ENCODE results near the gene IFT52. TPM values are rescaled to one million over a fixed set of nuclear protein-coding genes. Genes with fewer than 3 reads are reported as not detected.
"Not testable (repeated sequence)": the region's sequence is repeated elsewhere in the genome, so short reads cannot be mapped to it uniquely, and the experiment has no call there.

The IFT52 gene
- total and polyA plus RNA-seq, 2 donors, result 22.3 to 34.8 TPM

DNA sequence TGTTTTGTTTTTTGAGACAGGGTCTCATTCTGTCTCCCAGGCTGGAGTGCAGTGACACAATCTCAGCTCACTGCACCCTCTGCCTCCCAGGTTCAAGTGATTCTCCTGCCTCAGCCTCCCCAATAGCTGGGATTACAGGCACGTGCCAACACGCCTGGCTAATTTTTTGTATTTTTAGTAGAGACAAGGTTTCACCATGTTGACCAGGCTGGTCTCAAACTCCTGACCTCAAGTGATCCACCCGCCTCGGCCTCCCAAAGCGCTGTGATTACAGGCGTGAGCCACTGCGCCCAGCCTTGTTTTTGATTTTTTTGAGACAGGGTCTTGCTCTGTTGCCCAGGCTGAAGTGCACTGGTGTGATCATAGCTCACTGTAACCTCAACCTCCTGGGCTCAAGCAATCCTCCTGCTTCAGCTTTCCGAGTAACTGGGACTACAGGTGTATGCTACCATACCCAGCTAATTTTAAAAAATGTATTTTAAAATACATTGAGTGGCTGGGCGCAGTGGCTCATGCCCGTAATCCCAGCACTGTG, 61.0 kb downstream of the IFT52 start:
- WGBS, result 97% methylated on average over 10 of the region's 10 CpGs
- H3K9me3 ChIP-seq (ENCODE audit: control insufficient read depth in 2 of 2, insufficient read depth in 1 of 2, low read length in 1 of 2); DNase-seq (ENCODE audit: low read depth in 6 of 9, low spot score in 9 of 9); H3K36me3 ChIP-seq (ENCODE audit: control insufficient read depth in 2 of 2, insufficient read depth in 2 of 2, low read length in 1 of 2); H3K27me3 ChIP-seq (ENCODE audit: control insufficient read depth in 2 of 2, insufficient read depth in 1 of 2, low read length in 1 of 2); H3K4me3 ChIP-seq (ENCODE audit: low read length in 2 of 2); H3K4me1 ChIP-seq (ENCODE audit: control insufficient read depth in 2 of 2, insufficient read depth in 2 of 2, low read length in 2 of 2); H3K27ac ChIP-seq (ENCODE audit: low read depth in 1 of 2, low read length in 1 of 2): not testable (repeated sequence)

DNA sequence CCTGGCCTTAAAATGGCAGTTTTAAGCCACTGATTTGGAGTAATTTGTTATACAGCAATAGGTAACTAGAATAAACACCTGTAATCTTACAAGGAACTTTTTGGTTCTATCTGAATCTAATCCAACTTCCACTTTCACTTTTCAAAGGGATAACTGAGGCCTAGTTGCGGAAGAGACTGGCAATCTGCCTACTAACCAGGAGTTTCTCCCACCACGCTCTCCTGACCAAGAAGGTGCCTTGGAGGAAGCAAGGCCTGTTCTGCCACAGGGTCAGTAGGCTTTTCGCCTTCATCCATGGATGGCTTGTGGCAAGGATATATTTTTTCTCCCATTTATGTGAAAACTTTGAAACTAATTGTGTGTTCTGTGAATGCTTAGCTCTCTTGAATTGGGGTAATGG, 63.2 kb downstream of the IFT52 start:
- no peak overlapping the region for H3K27ac ChIP-seq (ENCODE audit: low read depth in 1 of 2, low read length in 1 of 2)
- DNase-seq (ENCODE audit: low read depth in 6 of 9, low spot score in 9 of 9), result no peak

DNA sequence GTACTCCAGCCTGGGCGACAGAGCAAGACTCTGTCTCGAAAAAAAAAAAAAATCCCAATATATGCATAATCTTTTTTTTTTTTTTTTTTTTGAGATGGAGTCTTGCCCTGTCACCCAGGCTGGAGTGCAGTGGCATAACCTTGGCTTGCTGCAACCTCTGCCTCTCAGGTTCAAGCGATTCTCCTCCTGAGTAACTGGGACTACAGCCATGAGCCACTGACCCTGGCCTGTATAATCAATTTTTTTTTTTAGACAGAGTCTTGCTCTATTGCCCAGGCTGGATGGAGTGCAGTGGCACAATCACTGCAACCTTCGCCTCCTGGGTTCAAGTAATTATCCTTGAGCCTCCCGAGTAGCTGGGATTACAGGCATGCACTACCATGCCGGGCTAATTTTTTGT, 64.4 kb downstream of the IFT52 start:
- H3K4me3 ChIP-seq (ENCODE audit: low read length in 2 of 2); H3K9me3 ChIP-seq (ENCODE audit: control insufficient read depth in 2 of 2, insufficient read depth in 1 of 2, low read length in 1 of 2); DNase-seq (ENCODE audit: low read depth in 6 of 9, low spot score in 9 of 9); H3K36me3 ChIP-seq (ENCODE audit: control insufficient read depth in 2 of 2, insufficient read depth in 2 of 2, low read length in 1 of 2); H3K4me1 ChIP-seq (ENCODE audit: control insufficient read depth in 2 of 2, insufficient read depth in 2 of 2, low read length in 2 of 2); H3K27ac ChIP-seq (ENCODE audit: low read depth in 1 of 2, low read length in 1 of 2); H3K27me3 ChIP-seq (ENCODE audit: control insufficient read depth in 2 of 2, insufficient read depth in 1 of 2, low read length in 1 of 2): not testable (repeated sequence)
- 90% methylated on average over 6 of the region's 6 CpGs for WGBS

More for the DNA sequence above, 63.2 kb downstream of the IFT52 start:
- Histone ChIP-seq H3K36me3 (ENCODE audit: control insufficient read depth in 2 of 2, insufficient read depth in 2 of 2, low read length in 1 of 2) (no peaks in the 10 kb centered on the region), H3K27me3 (ENCODE audit: control insufficient read depth in 2 of 2, insufficient read depth in 1 of 2, low read length in 1 of 2) (no peaks in the 10 kb centered on the region), H3K9me3 (ENCODE audit: control insufficient read depth in 2 of 2, insufficient read depth in 1 of 2, low read length in 1 of 2) (no peaks in the 10 kb centered on the region), H3K4me3 (ENCODE audit: low read length in 2 of 2) (no peak overlapping the region), H3K4me1 (ENCODE audit: control insufficient read depth in 2 of 2, insufficient read depth in 2 of 2, low read length in 2 of 2) (peaks cover 6% of the 10 kb centered on the region in 2 donors)
- WGBS, result 96% methylated on average over 3 of the region's 3 CpGs

DNA sequence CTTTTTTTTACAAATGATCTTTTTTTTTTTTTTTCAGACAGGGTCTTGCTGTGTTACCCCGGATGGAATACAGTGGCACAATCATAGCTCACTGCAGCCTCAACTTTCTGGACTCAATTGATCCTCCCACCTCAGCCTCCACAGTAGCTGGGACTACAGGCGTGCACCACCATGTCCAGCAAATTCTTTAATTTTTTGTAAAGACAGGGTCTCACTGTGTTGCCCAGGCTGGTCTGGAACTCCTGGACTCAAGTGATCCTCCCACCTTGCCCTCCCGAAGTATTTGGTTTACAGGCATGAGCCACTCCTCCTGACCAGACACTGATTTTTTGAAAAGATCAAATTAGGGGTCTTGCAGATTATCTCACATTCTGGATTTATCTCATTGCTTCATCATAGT, 65.2 kb downstream of the IFT52 start:
- DNase-seq (ENCODE audit: low read depth in 6 of 9, low spot score in 9 of 9), result no peak
- Histone ChIP-seq H3K27ac (ENCODE audit: low read depth in 1 of 2, low read length in 1 of 2) (no peak overlapping the region), H3K36me3 (ENCODE audit: control insufficient read depth in 2 of 2, insufficient read depth in 2 of 2, low read length in 1 of 2) (no peaks in the 10 kb centered on the region), H3K9me3 (ENCODE audit: control insufficient read depth in 2 of 2, insufficient read depth in 1 of 2, low read length in 1 of 2) (no peaks in the 10 kb centered on the region), H3K4me3 (ENCODE audit: low read length in 2 of 2) (no peak overlapping the region), H3K27me3 (ENCODE audit: control insufficient read depth in 2 of 2, insufficient read depth in 1 of 2, low read length in 1 of 2) (no peaks in the 10 kb centered on the region), H3K4me1 (ENCODE audit: control insufficient read depth in 2 of 2, insufficient read depth in 2 of 2, low read length in 2 of 2) (peaks cover 6% of the 10 kb centered on the region in 2 donors)
- 90% methylated on average over 3 of the region's 3 CpGs for WGBS

DNA sequence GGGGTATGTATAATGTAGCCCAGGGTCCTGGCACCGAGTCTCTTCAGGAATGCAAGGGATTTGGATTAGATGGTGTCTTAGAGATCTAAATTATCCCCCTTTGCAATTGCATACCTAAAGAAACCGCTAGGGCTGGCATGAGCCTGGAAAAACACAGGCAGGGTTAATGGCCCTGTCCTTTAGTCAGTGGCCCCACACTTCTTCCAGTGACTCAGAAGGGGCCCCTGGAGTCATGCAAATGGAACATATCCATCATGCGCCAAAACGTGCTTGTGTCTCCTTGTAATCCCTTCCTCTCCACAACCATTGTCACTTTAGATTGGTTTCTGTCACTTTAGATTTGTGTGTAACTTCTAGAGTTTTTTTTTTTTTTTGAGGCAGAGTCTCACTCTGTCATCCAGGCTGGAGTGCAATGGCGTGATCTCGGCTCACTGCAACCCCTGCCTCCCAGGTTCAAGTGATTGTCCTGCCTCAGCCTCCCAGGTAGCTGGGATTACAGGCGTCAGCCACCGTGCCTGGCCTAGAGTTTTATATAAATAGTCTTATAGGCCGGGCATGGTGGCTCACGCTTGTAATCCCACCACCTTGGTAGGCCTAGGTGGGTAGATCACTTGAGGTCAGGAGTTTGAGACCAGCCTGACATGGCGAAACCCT, 67.5 kb downstream of the IFT52 start:
- H3K9me3 ChIP-seq (ENCODE audit: control insufficient read depth in 2 of 2, insufficient read depth in 1 of 2, low read length in 1 of 2), result no peaks in the 10 kb centered on the region
- DNase-seq (ENCODE audit: low read depth in 6 of 9, low spot score in 9 of 9), result no peak
- H3K4me1 ChIP-seq (ENCODE audit: control insufficient read depth in 2 of 2, insufficient read depth in 2 of 2, low read length in 2 of 2), result peaks cover 6% of the 10 kb centered on the region in 2 donors
- H3K4me3 ChIP-seq (ENCODE audit: low read length in 2 of 2), result peak overlapping the region; percentile 61 to 91
- peak overlapping the region; percentile 67 to 83 for H3K27ac ChIP-seq (ENCODE audit: low read depth in 1 of 2, low read length in 1 of 2)
- no peaks in the 10 kb centered on the region for H3K27me3 ChIP-seq (ENCODE audit: control insufficient read depth in 2 of 2, insufficient read depth in 1 of 2, low read length in 1 of 2)
- H3K36me3 ChIP-seq (ENCODE audit: control insufficient read depth in 2 of 2, insufficient read depth in 2 of 2, low read length in 1 of 2), result no peaks in the 10 kb centered on the region
- 81% methylated on average over 11 of the region's 11 CpGs for WGBS

DNA sequence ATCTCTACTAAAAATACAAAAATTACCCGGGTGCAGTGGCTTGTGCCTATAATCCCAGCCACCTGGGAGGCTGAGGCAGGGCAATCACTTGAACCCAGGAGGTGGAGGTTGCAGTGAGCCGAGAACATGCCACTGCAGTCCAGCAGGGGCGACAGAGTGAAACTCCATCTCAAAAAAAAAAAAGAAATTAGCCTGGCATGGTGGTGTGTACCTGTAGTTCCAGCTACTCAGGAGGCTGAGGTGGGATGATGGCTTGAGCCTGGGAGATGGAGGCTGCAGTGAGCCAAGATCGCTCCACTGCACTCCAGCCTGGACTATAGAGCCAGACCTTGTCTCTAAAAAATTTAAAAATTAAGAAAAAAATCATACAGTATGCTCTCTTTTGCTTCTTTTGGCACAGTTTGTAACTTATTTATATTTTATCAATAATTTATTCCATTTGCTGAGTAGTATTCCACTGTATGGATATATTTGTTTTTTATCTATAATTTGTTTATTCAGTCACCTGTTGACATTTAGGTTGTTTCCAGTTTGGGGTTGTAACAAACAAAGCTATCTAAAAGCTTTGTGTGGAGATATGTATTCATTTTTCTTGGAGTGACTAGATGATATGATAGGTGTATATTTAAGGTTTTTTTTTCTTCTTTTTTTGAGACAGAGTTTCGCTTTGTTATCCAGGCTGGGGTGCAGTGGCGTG, 68.1 kb downstream of the IFT52 start:
- H3K36me3 ChIP-seq (ENCODE audit: control insufficient read depth in 2 of 2, insufficient read depth in 2 of 2, low read length in 1 of 2), result no peaks in the 10 kb centered on the region
- H3K4me3 ChIP-seq (ENCODE audit: low read length in 2 of 2), result no peak overlapping the region
- no peaks in the 10 kb centered on the region for H3K9me3 ChIP-seq (ENCODE audit: control insufficient read depth in 2 of 2, insufficient read depth in 1 of 2, low read length in 1 of 2)
- 94% methylated on average over 6 of the region's 6 CpGs for WGBS
- peaks cover 6% of the 10 kb centered on the region in 2 donors for H3K4me1 ChIP-seq (ENCODE audit: control insufficient read depth in 2 of 2, insufficient read depth in 2 of 2, low read length in 2 of 2)
- no peak for DNase-seq (ENCODE audit: low read depth in 6 of 9, low spot score in 9 of 9)
- H3K27me3 ChIP-seq (ENCODE audit: control insufficient read depth in 2 of 2, insufficient read depth in 1 of 2, low read length in 1 of 2), result no peaks in the 10 kb centered on the region
- no peak overlapping the region for H3K27ac ChIP-seq (ENCODE audit: low read depth in 1 of 2, low read length in 1 of 2)

DNA sequence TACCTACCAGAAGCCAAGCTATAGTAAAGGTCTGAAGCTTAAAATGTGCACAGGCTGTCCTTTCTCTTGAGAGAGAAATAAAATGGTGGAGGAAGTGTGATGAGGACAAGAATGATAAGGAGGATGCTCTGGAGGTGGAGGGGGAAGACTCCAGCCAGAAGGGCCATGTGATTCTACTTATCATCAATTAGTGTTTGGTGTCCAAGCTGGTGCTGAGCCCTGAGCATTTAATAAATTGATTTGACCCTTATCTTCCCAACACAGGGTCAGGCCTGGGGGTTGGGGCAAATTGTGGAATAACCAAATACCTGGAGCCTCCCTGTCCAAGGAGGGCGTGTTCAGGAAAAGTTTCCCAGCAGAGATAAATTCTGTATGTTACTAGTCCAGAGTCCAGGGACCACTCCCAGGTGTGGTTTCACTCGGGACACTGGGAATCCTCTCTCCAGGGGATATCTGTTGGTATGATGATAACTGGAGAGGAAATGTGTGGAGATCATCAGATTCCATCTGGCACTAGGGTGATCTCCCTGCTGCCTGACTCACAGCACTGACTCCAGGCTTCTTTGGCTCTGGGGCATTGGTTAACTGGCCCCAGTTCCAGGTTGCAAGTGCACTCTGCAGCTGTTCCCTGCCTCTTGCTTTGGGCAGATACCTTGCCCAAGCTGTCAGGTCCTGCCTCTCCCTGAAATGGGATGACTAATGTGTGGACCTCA, 72.4 kb downstream of the IFT52 start:
- 81% methylated on average over 2 of the region's 2 CpGs for WGBS
- Histone ChIP-seq H3K27me3 (ENCODE audit: control insufficient read depth in 2 of 2, insufficient read depth in 1 of 2, low read length in 1 of 2) (peaks cover 9 to 28% of the 10 kb centered on the region in 2 donors), H3K4me1 (ENCODE audit: control insufficient read depth in 2 of 2, insufficient read depth in 2 of 2, low read length in 2 of 2) (peaks cover 10 to 11% of the 10 kb centered on the region in 2 donors), H3K9me3 (ENCODE audit: control insufficient read depth in 2 of 2, insufficient read depth in 1 of 2, low read length in 1 of 2) (no peaks in the 10 kb centered on the region), H3K27ac (ENCODE audit: low read depth in 1 of 2, low read length in 1 of 2) (no peak overlapping the region), H3K36me3 (ENCODE audit: control insufficient read depth in 2 of 2, insufficient read depth in 2 of 2, low read length in 1 of 2) (no peaks in the 10 kb centered on the region), H3K4me3 (ENCODE audit: low read length in 2 of 2) (no peak overlapping the region)
- no peak for DNase-seq (ENCODE audit: low read depth in 6 of 9, low spot score in 9 of 9)

DNA sequence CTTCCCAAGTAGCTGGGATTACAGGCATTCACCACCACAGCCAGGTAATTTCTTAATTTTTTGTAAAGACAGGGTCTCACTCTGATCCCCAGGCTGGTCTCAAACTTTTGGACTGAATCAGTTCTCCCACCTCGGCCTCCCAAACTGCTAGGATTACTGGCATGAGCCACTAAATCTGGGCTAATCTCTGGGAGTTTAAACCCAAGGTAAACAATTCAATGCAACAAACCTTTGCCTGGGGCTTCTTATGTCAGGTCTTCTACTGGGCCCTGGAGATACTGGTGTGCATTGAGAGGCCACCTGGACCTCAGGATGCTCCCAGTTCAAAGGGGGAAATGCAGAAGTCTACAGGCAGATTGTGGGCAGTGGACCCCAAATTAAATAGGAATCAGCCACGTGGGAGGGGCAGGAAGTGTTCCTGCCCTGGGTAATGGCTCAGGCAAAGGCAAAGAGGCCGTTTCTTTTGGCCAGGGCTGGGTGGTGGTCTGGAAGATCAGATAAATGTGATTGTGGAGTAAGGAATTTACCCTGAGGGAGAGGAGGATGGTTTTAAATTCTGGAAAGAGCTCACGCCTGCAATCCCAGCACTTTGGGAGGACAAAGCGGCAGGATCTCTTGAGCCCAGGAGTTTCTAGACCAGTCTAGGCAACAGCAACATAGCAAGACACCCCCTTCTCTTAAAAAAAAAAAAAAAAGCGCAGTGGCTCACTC, 74.9 kb downstream of the IFT52 start:
- no peak for DNase-seq (ENCODE audit: low read depth in 6 of 9, low spot score in 9 of 9)
- peaks cover 0 to 3% of the 10 kb centered on the region in 2 donors for H3K36me3 ChIP-seq (ENCODE audit: control insufficient read depth in 2 of 2, insufficient read depth in 2 of 2, low read length in 1 of 2)
- H3K4me1 ChIP-seq (ENCODE audit: control insufficient read depth in 2 of 2, insufficient read depth in 2 of 2, low read length in 2 of 2), result peaks cover 8 to 10% of the 10 kb centered on the region in 2 donors
- H3K4me3 ChIP-seq (ENCODE audit: low read length in 2 of 2), result no peak overlapping the region
- peaks cover 9 to 28% of the 10 kb centered on the region in 2 donors for H3K27me3 ChIP-seq (ENCODE audit: control insufficient read depth in 2 of 2, insufficient read depth in 1 of 2, low read length in 1 of 2)
- WGBS, result 82% methylated on average over 6 of the region's 6 CpGs
- H3K27ac ChIP-seq (ENCODE audit: low read depth in 1 of 2, low read length in 1 of 2), result no peak overlapping the region
- no peaks in the 10 kb centered on the region for H3K9me3 ChIP-seq (ENCODE audit: control insufficient read depth in 2 of 2, insufficient read depth in 1 of 2, low read length in 1 of 2)
